Stimulated activated naive CD8-positive, alpha-beta T cell treated with anti-CD3 and anti-CD28 coated beads, Interleukin-15, Interleukin-2, amounts not matched to agents 100 U/mL and 50 U/mL, for 24 hours (primary cell): ENCODE data around the gene NRM.

Source experiments
- ATAC-seq: fragments of 150-1000 bp; cut with Tn5 transposase; one replicate; pipeline ENCODE4 v1.10.0; 2021
- DNase-seq: peaks from one replicate; pipeline ENCODE4 v3.0.0; 2021

Gene NRM

GRCh38 chr6:30688569-30688968, 2.2 kb downstream of the NRM start:
- DNase-seq (peak; percentile 20), ATAC-seq (no peak)

GRCh38 chr6:30687659-30688431, 2.9 kb downstream of the NRM start:
- peak; percentile 19 for DNase-seq
- no peak for ATAC-seq

- ATAC-seq (peak; percentile 21), DNase-seq (peak; percentile 90)
Measured at GRCh38 chr6:30686908-30687658, 3.7 kb downstream of the NRM start.

- DNase-seq (peak; percentile 90), ATAC-seq (peak; percentile 33)
Measured at GRCh38 chr6:30686009-30686907, 4.5 kb downstream of the NRM start, which contains the start of gene PPP1R18. Gene PPP1R18, minus strand, starts transcription at chr6:30686645. Its CDS starts 627 bp downstream, at chr6:30686018.

- DNase-seq, result peak; percentile 41
Measured at GRCh38 chr6:30685157-30686008, 5.4 kb downstream of the NRM start.

GRCh38 chr6:30684386-30685156, 6.2 kb downstream of the NRM start:
- ATAC-seq, result no peak
- peak; percentile 66 for DNase-seq

More at GRCh38 chr6:30685157-30686008, 5.4 kb downstream of the NRM start:
- no peak for ATAC-seq

- ATAC-seq (no peak), DNase-seq (no peak)
Measured at GRCh38 chr6:30683980-30684338, 6.8 kb downstream of the NRM start.

GRCh38 chr6:30683183-30683979, 7.4 kb downstream of the NRM start:
- no peak for DNase-seq
- ATAC-seq, result no peak

- peak; percentile 72 for ATAC-seq
Measured at GRCh38 chr6:30682143-30683117, 8.4 kb downstream of the NRM start.

GRCh38 chr6:30681766-30682142, 9.0 kb downstream of the NRM start:
- DNase-seq, result no peak

More at GRCh38 chr6:30682143-30683117, 8.4 kb downstream of the NRM start:
- peak; percentile 89 for DNase-seq

GRCh38 chr6:30679765-30680535, 10.8 kb downstream of the NRM start:
- DNase-seq, result no peak

More at GRCh38 chr6:30681766-30682142, 9.0 kb downstream of the NRM start:
- no peak for ATAC-seq

GRCh38 chr6:30678964-30679726, 11.6 kb downstream of the NRM start:
- ATAC-seq, result peak; percentile 57
- peak; percentile 95 for DNase-seq

More at GRCh38 chr6:30679765-30680535, 10.8 kb downstream of the NRM start:
- ATAC-seq, result no peak

- no peak for DNase-seq
- ATAC-seq, result no peak
Measured at GRCh38 chr6:30676660-30677285, 14.0 kb downstream of the NRM start.

- ATAC-seq, result peak; percentile 81
- DNase-seq, result peak; percentile 95
Measured at GRCh38 chr6:30672445-30673253, 18.1 kb downstream of the NRM start, which contains the start of gene DHX16. Gene DHX16, minus strand, starts transcription at chr6:30673006. Its CDS starts 165 bp downstream, at chr6:30672841.
